ENCODE results near the gene TEDC1. TPM values are rescaled to one million over a fixed set of nuclear protein-coding genes. Genes with fewer than 3 reads are reported as not detected.

Gene TEDC1
- total RNA-seq, 4 donors from 2014 or later, result 5.5 to 20.4 (median 14.2) TPM

GRCh38 chr14:105492971-105493871, 2.2 kb downstream of the TEDC1 start:
- Histone ChIP-seq H3K27me3 (no peaks in the 10 kb centered on the region), H3K36me3 (peaks cover 0 to 21% (median 0%) of the 10 kb centered on the region in 3 donors), H3K27ac (no peak overlapping the region), H3K4me1 (peaks cover 0 to 42% (median 23%) of the 10 kb centered on the region in 4 donors), H3K9me3 (no peaks in the 10 kb centered on the region), H3K4me3 (no peak overlapping the region)
- WGBS, 2 donors, result 85 to 88% methylated on average over 18 to 20 of the region's 20 CpGs
- TF ChIP-seq CTCF (IDR thresholded peaks at IDR 0.05) (no peak), EP300 (IDR thresholded peaks at IDR 0.05) (no peak), POLR2A (IDR thresholded peaks at IDR 0.05) (no peak)
- DNase-seq (ENCODE audit: low spot score in 2 of 2), result peak in 1 of 2 donors; percentile 13

GRCh38 chr14:105493921-105494605, 3.0 kb downstream of the TEDC1 start:
- Histone ChIP-seq H3K27ac (no peak overlapping the region), H3K9me3 (no peaks in the 10 kb centered on the region), H3K36me3 (peaks cover 0 to 24% (median 0%) of the 10 kb centered on the region in 3 donors), H3K27me3 (no peaks in the 10 kb centered on the region), H3K4me3 (no peak overlapping the region), H3K4me1 (peaks cover 0 to 42% (median 19%) of the 10 kb centered on the region in 4 donors)
- DNase-seq (ENCODE audit: low spot score in 2 of 2), result no peak
- TF ChIP-seq POLR2A (IDR thresholded peaks at IDR 0.05) (no peak), EP300 (IDR thresholded peaks at IDR 0.05) (no peak), CTCF (IDR thresholded peaks at IDR 0.05) (no peak)
- 87 to 89% methylated on average over 6 to 10 of the region's 16 CpGs for WGBS, 2 donors

GRCh38 chr14:105494606-105494929, 3.5 kb downstream of the TEDC1 start:
- no peak for TF ChIP-seq POLR2A (IDR thresholded peaks at IDR 0.05)
- 93 to 96% methylated on average over 6 of the region's 6 CpGs for WGBS, 2 donors

GRCh38 chr14:105495101-105495989, 4.3 kb downstream of the TEDC1 start:
- H3K4me1 ChIP-seq, result peaks cover 0 to 40% (median 10%) of the 10 kb centered on the region in 4 donors
- DNase-seq (ENCODE audit: low spot score in 2 of 2), result peak in 1 of 2 donors; percentile 11
- 78 to 79% methylated on average over 15 to 16 of the region's 18 CpGs for WGBS, 2 donors

More at GRCh38 chr14:105494606-105494929, 3.5 kb downstream of the TEDC1 start:
- Histone ChIP-seq H3K36me3 (peaks cover 0 to 24% (median 0%) of the 10 kb centered on the region in 3 donors), H3K4me3 (no peak overlapping the region), H3K27ac (no peak overlapping the region), H3K4me1 (peaks cover 0 to 42% (median 15%) of the 10 kb centered on the region in 4 donors), H3K9me3 (no peaks in the 10 kb centered on the region), H3K27me3 (no peaks in the 10 kb centered on the region)
- no peak for DNase-seq (ENCODE audit: low spot score in 2 of 2)

More at GRCh38 chr14:105495101-105495989, 4.3 kb downstream of the TEDC1 start:
- no peaks in the 10 kb centered on the region for H3K9me3 ChIP-seq
- TF ChIP-seq EP300 (IDR thresholded peaks at IDR 0.05) (no peak), CTCF (IDR thresholded peaks at IDR 0.05) (no peak), POLR2A (IDR thresholded peaks at IDR 0.05) (no peak)
- H3K36me3 ChIP-seq, result peaks cover 0 to 24% (median 0%) of the 10 kb centered on the region in 3 donors
- no peak overlapping the region for H3K27ac ChIP-seq
- no peaks in the 10 kb centered on the region for H3K27me3 ChIP-seq
- H3K4me3 ChIP-seq, result no peak overlapping the region
